PFSK-1 (cell line): Measurements from ENCODE around the gene MYO1D.

ENCODE experiments used
- FOXP2 ChIP-seq: optimal IDR thresholded peaks from 2 replicates; pipeline ENCODE3; 2011; ENCODE audit warnings: borderline replicate concordance, control low read depth, inconsistent platforms; ENCODE audit not compliant: insufficient read depth; ENCODE audit errors: extremely low read length, extremely low read depth
- TAF1 ChIP-seq: IDR thresholded peaks from 2 replicates; pipeline ENCODE4 v1.6.1; 2012; ENCODE audit warnings: low read length, control low read depth, borderline replicate concordance; ENCODE audit not compliant: insufficient read depth
- TF ChIP-seq, protein P1 (sequence below), 2 experiments: IDR thresholded peaks; 2 replicates each; pipeline versions ENCODE4 v1.6.1 to v1.8.0; 2011 to 2012; ENCODE audit warnings: low read depth in 2 of 2, low read length in 2 of 2, control low read depth in 1 of 2, inconsistent platforms in 1 of 2, mild to moderate bottlenecking in 1 of 2, moderate library complexity in 1 of 2; ENCODE audit not compliant: insufficient read depth in 1 of 2

DNA sequence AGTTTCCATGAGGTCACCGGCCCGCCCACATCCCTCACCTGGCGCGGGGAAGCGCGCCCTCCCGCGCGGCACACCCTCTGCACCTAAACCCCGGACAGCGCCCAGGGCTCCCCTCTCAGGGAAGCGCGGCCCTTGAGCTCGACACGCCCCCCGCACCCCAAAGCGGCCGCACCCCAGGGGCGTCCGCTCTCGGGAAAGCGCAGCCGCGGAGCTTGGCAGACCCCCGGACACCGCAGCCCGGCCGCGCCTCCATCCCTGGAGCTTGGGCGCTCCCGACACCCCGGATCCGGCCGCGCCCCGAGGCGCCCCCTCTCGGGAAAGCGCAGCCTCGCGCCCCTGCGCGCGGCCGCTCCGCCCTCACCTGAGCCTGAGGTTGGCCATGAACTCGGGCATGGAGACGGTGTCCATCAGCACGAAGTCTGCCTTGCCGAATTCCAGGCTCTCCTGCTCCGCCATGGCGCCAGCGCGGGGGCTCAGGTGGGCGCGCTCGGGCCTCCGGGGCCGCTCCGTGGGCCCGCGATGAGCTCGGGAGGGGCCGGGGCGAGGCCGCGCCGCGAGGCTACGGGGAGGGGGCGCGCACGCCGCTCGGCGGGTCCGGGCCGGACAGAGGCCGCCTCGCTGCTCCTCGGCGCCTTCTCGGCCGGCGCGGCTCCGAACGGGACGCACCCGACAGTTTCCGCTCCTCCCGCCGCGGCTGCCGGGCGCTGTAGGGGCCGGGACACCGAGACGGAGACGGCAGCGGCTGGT, at the start of gene MYO1D:
- TF ChIP-seq FOXP2 (no peak), TAF1 (no peak)
- TF ChIP-seq, protein P1, sequence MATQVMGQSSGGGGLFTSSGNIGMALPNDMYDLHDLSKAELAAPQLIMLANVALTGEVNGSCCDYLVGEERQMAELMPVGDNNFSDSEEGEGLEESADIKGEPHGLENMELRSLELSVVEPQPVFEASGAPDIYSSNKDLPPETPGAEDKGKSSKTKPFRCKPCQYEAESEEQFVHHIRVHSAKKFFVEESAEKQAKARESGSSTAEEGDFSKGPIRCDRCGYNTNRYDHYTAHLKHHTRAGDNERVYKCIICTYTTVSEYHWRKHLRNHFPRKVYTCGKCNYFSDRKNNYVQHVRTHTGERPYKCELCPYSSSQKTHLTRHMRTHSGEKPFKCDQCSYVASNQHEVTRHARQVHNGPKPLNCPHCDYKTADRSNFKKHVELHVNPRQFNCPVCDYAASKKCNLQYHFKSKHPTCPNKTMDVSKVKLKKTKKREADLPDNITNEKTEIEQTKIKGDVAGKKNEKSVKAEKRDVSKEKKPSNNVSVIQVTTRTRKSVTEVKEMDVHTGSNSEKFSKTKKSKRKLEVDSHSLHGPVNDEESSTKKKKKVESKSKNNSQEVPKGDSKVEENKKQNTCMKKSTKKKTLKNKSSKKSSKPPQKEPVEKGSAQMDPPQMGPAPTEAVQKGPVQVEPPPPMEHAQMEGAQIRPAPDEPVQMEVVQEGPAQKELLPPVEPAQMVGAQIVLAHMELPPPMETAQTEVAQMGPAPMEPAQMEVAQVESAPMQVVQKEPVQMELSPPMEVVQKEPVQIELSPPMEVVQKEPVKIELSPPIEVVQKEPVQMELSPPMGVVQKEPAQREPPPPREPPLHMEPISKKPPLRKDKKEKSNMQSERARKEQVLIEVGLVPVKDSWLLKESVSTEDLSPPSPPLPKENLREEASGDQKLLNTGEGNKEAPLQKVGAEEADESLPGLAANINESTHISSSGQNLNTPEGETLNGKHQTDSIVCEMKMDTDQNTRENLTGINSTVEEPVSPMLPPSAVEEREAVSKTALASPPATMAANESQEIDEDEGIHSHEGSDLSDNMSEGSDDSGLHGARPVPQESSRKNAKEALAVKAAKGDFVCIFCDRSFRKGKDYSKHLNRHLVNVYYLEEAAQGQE (IDR thresholded peaks at IDR 0.05; ENCODE audit: insufficient read depth in 1 of 2, low read depth in 2 of 2, low read length in 2 of 2) = no peak
